ENCODE measurements around the gene PPARD. TPM values are rescaled to one million over a fixed set of nuclear protein-coding genes. Genes with fewer than 3 reads are reported as not detected.
A peak's percentile ranks its signal among the peaks of the same experiment; 100 is the strongest.

The PPARD gene
- polyA plus RNA-seq, 3 donors: 1.2 to 22.0 (median 2.4) TPM

GRCh38 chr6:35309611-35310264 lies 32.6 kb upstream of the PPARD start:
- no peak for TF ChIP-seq CTCF (IDR thresholded peaks at IDR 0.05)
- peak overlapping the region; percentile 11 to 81 for H3K27ac ChIP-seq (ENCODE audit: low read depth in 1 of 2, low read length in 2 of 2)
- Mint-ChIP-seq H3K36me3 (peaks cover 48 to 81% of the 10 kb centered on the region in 2 donors), H3K27ac (peak overlapping the region; percentile 25 to 96 (median 76)), H3K4me3 (no peak overlapping the region), H3K27me3 (ENCODE audit: low read depth in 3 of 3) (peaks cover 0 to 2% (median 0%) of the 10 kb centered on the region in 3 donors), H3K4me1 (peaks cover 52% of the 10 kb centered on the region), H3K9me3 (no peaks in the 10 kb centered on the region)
- intact Hi-C loops (cut with micrococcal nuclease): no loop called here
- H3K4me1 ChIP-seq (ENCODE audit: control insufficient read depth in 1 of 2, insufficient read depth in 2 of 2, low read length in 2 of 2): peaks cover 42 to 48% of the 10 kb centered on the region in 2 donors
- no peak overlapping the region for H3K9ac ChIP-seq (ENCODE audit: insufficient read depth, low read length, poor library complexity, severe bottlenecking)
- H4K20me1 ChIP-seq (ENCODE audit: insufficient read depth, low read length): peaks cover 48% of the 10 kb centered on the region
- H3K79me2 ChIP-seq (ENCODE audit: insufficient read depth, low read length): peaks cover 71% of the 10 kb centered on the region
- WGBS (ENCODE audit: insufficient coverage): 95% methylated on average over 9 of the region's 9 CpGs
- no peak overlapping the region for H3K4me3 ChIP-seq (replicated peaks in 1 of 3; ENCODE audit: low read depth in 2 of 3, low read length in 3 of 3)
- DNase-seq: no peak
- no peak overlapping the region for H2AFZ ChIP-seq (ENCODE audit: insufficient read depth, low read depth, low read length, poor library complexity, severe bottlenecking)
- peaks cover 21 to 50% of the 10 kb centered on the region in 2 donors for H3K36me3 ChIP-seq (replicated peaks in 1 of 2; ENCODE audit: control insufficient read depth in 1 of 2, insufficient read depth in 2 of 2, low read length in 2 of 2)
- H3K9me3 ChIP-seq (replicated peaks in 1 of 2; ENCODE audit: control insufficient read depth in 1 of 2, insufficient read depth in 1 of 2, low read length in 2 of 2): no peaks in the 10 kb centered on the region
- no peak overlapping the region for H3K4me2 ChIP-seq (replicated peaks; ENCODE audit: extremely low read depth, low read length, poor library complexity, severe bottlenecking)
- H3K27me3 ChIP-seq (ENCODE audit: control insufficient read depth in 2 of 2, insufficient read depth in 2 of 2, low read length in 2 of 2): no peaks in the 10 kb centered on the region

GRCh38 chr6:35310265-35310831 lies 32.0 kb upstream of the PPARD start:
- Mint-ChIP-seq H3K27ac (peak overlapping the region; percentile 43 to 96 (median 78)), H3K27me3 (ENCODE audit: low read depth in 3 of 3) (peaks cover 0 to 2% (median 0%) of the 10 kb centered on the region in 3 donors), H3K4me1 (peaks cover 52% of the 10 kb centered on the region), H3K9me3 (no peaks in the 10 kb centered on the region), H3K36me3 (peaks cover 53 to 87% of the 10 kb centered on the region in 2 donors), H3K4me3 (no peak overlapping the region)
- H3K4me3 ChIP-seq (replicated peaks in 1 of 3; ENCODE audit: low read depth in 2 of 3, low read length in 3 of 3): no peak overlapping the region
- H3K27me3 ChIP-seq (ENCODE audit: control insufficient read depth in 2 of 2, insufficient read depth in 2 of 2, low read length in 2 of 2): no peaks in the 10 kb centered on the region
- peaks cover 71% of the 10 kb centered on the region for H3K79me2 ChIP-seq (ENCODE audit: insufficient read depth, low read length)
- H3K36me3 ChIP-seq (replicated peaks in 1 of 2; ENCODE audit: control insufficient read depth in 1 of 2, insufficient read depth in 2 of 2, low read length in 2 of 2): peaks cover 25 to 56% of the 10 kb centered on the region in 2 donors
- no peak for TF ChIP-seq CTCF (IDR thresholded peaks at IDR 0.05)
- WGBS (ENCODE audit: insufficient coverage): 40% methylated on average over 3 of the region's 6 CpGs
- no peak overlapping the region for H3K4me2 ChIP-seq (replicated peaks; ENCODE audit: extremely low read depth, low read length, poor library complexity, severe bottlenecking)
- no peaks in the 10 kb centered on the region for H3K9me3 ChIP-seq (replicated peaks in 1 of 2; ENCODE audit: control insufficient read depth in 1 of 2, insufficient read depth in 1 of 2, low read length in 2 of 2)
- peak in 1 of 3 donors; percentile 24 for DNase-seq
- peaks cover 42 to 48% of the 10 kb centered on the region in 2 donors for H3K4me1 ChIP-seq (ENCODE audit: control insufficient read depth in 1 of 2, insufficient read depth in 2 of 2, low read length in 2 of 2)
- no peak overlapping the region for H3K9ac ChIP-seq (ENCODE audit: insufficient read depth, low read length, poor library complexity, severe bottlenecking)
- peaks cover 54% of the 10 kb centered on the region for H4K20me1 ChIP-seq (ENCODE audit: insufficient read depth, low read length)
- peak overlapping the region; percentile 11 to 81 for H3K27ac ChIP-seq (ENCODE audit: low read depth in 1 of 2, low read length in 2 of 2)
- intact Hi-C loops (cut with micrococcal nuclease): no loop called here
- H2AFZ ChIP-seq (ENCODE audit: insufficient read depth, low read depth, low read length, poor library complexity, severe bottlenecking): no peak overlapping the region
